Measurements from ENCODE around the gene CKB. TPM values are rescaled to one million over a fixed set of nuclear protein-coding genes. Genes with fewer than 3 reads are reported as not detected.

CKB gene
- total and polyA plus RNA-seq, 2 donors (not counting 1 experiment from before 2014, with no cell fraction given): 3.1 to 4.7 TPM

GRCh38 chr14:103488071-103488470 lies 34.6 kb downstream of the CKB start:
- ChIA-PET CTCF (interaction anchor here (2.5 kb wide), 1 partner anchor 11 kb away, joined by 13 read pairs; no protein-coding TSS in a partner anchor), POLR2A (no interaction called here)
- Histone ChIP-seq H2AFZ (ENCODE audit: insufficient read depth, low read depth, low read length, poor library complexity, severe bottlenecking) (no peak overlapping the region), H3K9me3 (ENCODE audit: control extremely low read depth in 1 of 3, control insufficient read depth in 2 of 3, insufficient read depth in 1 of 3, low read length in 2 of 3) (no peaks in the 10 kb centered on the region), H3K36me3 (replicated peaks in 1 of 2; ENCODE audit: control extremely low read depth in 1 of 2, control insufficient read depth in 1 of 2, extremely low read depth in 1 of 2, insufficient read depth in 2 of 2, low read length in 1 of 2) (peaks cover 20 to 64% of the 10 kb centered on the region in 2 experiments), H3K9ac (ENCODE audit: low read length) (no peak overlapping the region), H3K27me3 (replicated peaks in 1 of 4; ENCODE audit: control extremely low read depth in 1 of 4, control insufficient read depth in 3 of 4, insufficient read depth in 4 of 4, low read length in 3 of 4) (no peaks in the 10 kb centered on the region), H4K20me1 (ENCODE audit: control insufficient read depth, insufficient read depth, low read length, poor library complexity, severe bottlenecking) (no peaks in the 10 kb centered on the region), H3K79me2 (ENCODE audit: control insufficient read depth, insufficient read depth, low read length) (no peaks in the 10 kb centered on the region), H3K4me2 (replicated peaks; ENCODE audit: low read depth, low read length, poor library complexity, severe bottlenecking) (no peak overlapping the region), H3K27ac (ENCODE audit: low read length in 2 of 2) (no peak overlapping the region), H3K4me1 (ENCODE audit: control insufficient read depth in 2 of 2, insufficient read depth in 2 of 2, low read length in 2 of 2) (no peaks in the 10 kb centered on the region), H3K4me3 (ENCODE audit: control extremely low read depth in 1 of 5, extremely low read depth in 1 of 5, insufficient read depth in 1 of 5, low read depth in 2 of 5, low read length in 4 of 5) (no peak overlapping the region)
- Mint-ChIP-seq H3K4me1 (no peaks in the 10 kb centered on the region), H3K9me3 (ENCODE audit: insufficient read depth) (no peaks in the 10 kb centered on the region), H3K27ac (no peak overlapping the region), H3K27me3 (no peaks in the 10 kb centered on the region), H3K4me3 (no peak overlapping the region)
- ATAC-seq (ENCODE audit: low read depth) (no peak), DNase-seq (no peak)
- TF ChIP-seq EZH2 (IDR thresholded peaks at IDR 0.05; ENCODE audit: borderline replicate concordance, insufficient read depth, low read depth, low read length, poor library complexity, severe bottlenecking): no peak
- TF ChIP-seq CTCF (IDR thresholded peaks at IDR 0.05): no peak
- 100% methylated on average over 3 of the region's 6 CpGs for WGBS (ENCODE audit: insufficient coverage)
- intact Hi-C loops (cut with micrococcal nuclease): no loop called here

- Mint-ChIP-seq H3K4me1 (peaks cover 14% of the 10 kb centered on the region), H3K27ac (no peak overlapping the region), H3K4me3 (no peak overlapping the region), H3K9me3 (ENCODE audit: insufficient read depth) (no peaks in the 10 kb centered on the region), H3K27me3 (no peaks in the 10 kb centered on the region)
- H2AFZ ChIP-seq (ENCODE audit: insufficient read depth, low read depth, low read length, poor library complexity, severe bottlenecking): no peak overlapping the region
- no peaks in the 10 kb centered on the region for H3K79me2 ChIP-seq (ENCODE audit: control insufficient read depth, insufficient read depth, low read length)
- H3K36me3 ChIP-seq (replicated peaks in 1 of 2; ENCODE audit: control extremely low read depth in 1 of 2, control insufficient read depth in 1 of 2, extremely low read depth in 1 of 2, insufficient read depth in 2 of 2, low read length in 1 of 2): peaks cover 23 to 64% of the 10 kb centered on the region in 2 experiments
- H3K9me3 ChIP-seq (ENCODE audit: control extremely low read depth in 1 of 3, control insufficient read depth in 2 of 3, insufficient read depth in 1 of 3, low read length in 2 of 3): no peaks in the 10 kb centered on the region
- H3K9ac ChIP-seq (ENCODE audit: low read length): no peak overlapping the region
- POLR2A ChIA-PET: no interaction called here
- TF ChIP-seq CTCF (IDR thresholded peaks at IDR 0.05) (no peak), EZH2 (IDR thresholded peaks at IDR 0.05; ENCODE audit: borderline replicate concordance, insufficient read depth, low read depth, low read length, poor library complexity, severe bottlenecking) (no peak)
- H4K20me1 ChIP-seq (ENCODE audit: control insufficient read depth, insufficient read depth, low read length, poor library complexity, severe bottlenecking): no peaks in the 10 kb centered on the region
- no peak overlapping the region for H3K4me2 ChIP-seq (replicated peaks; ENCODE audit: low read depth, low read length, poor library complexity, severe bottlenecking)
- H3K27me3 ChIP-seq (replicated peaks in 1 of 4; ENCODE audit: control extremely low read depth in 1 of 4, control insufficient read depth in 3 of 4, insufficient read depth in 4 of 4, low read length in 3 of 4): no peaks in the 10 kb centered on the region
- H3K4me1 ChIP-seq (ENCODE audit: control insufficient read depth in 2 of 2, insufficient read depth in 2 of 2, low read length in 2 of 2): peaks cover 9 to 10% of the 10 kb centered on the region in 2 donors
- intact Hi-C loops (cut with micrococcal nuclease): no loop called here
- no CpG with 5 or more reads among the region's 2 CpGs for WGBS (ENCODE audit: insufficient coverage)
- no peak for DNase-seq
- no peak overlapping the region for H3K27ac ChIP-seq (ENCODE audit: low read length in 2 of 2)
- H3K4me3 ChIP-seq (ENCODE audit: control extremely low read depth in 1 of 5, extremely low read depth in 1 of 5, insufficient read depth in 1 of 5, low read depth in 2 of 5, low read length in 4 of 5): no peak overlapping the region
- ATAC-seq (ENCODE audit: low read depth): no peak
- CTCF ChIA-PET: interaction anchor here (0.5 to 2.5 kb wide), 3 partner anchors 8 to 33 kb away, joined by 3 to 13 read pairs (median 4); no protein-coding TSS in a partner anchor
These were observed 37.1 kb downstream of the CKB start for GRCh38 chr14:103485504-103485903.
